GM12892 (cell line): ENCODE measurements around the gene HPS5.
"Not testable (repeated sequence)": the region's sequence is repeated elsewhere in the genome, so short reads cannot be mapped to it uniquely, and the experiment has no call there.

ENCODE experiments used
- POLR2A ChIP-seq: IDR thresholded peaks from 2 replicates; pipeline ENCODE4 v1.6.1; 2011; ENCODE audit warnings: low read depth, low read length, control low read depth
- POLR2AphosphoS5 ChIP-seq: IDR thresholded peaks from 2 replicates; pipeline ENCODE4 v1.6.1; 2011; ENCODE audit warnings: low read depth, low read length, control low read depth

- not testable (repeated sequence) for TF ChIP-seq POLR2A, POLR2AphosphoS5
Measured at GRCh38 chr11:18247191-18247581, 74.8 kb downstream of the HPS5 start.
